ENCODE results near the gene WDR70. TPM values are rescaled to one million over a fixed set of nuclear protein-coding genes. Genes with fewer than 3 reads are reported as not detected.

The WDR70 gene
- total and polyA plus RNA-seq, 2 donors (not counting 1 experiment from before 2014, with no cell fraction given) = 31.4 to 34.0 TPM

- no peak overlapping the region for H3K4me3 ChIP-seq (replicated peaks in 1 of 4; ENCODE audit: control extremely low read depth in 1 of 4, insufficient read depth in 1 of 4, low read depth in 3 of 4, low read length in 4 of 4)
- no peaks in the 10 kb centered on the region for H3K9me3 ChIP-seq (ENCODE audit: control insufficient read depth, insufficient read depth, low read depth, low read length)
- H3K79me2 ChIP-seq (ENCODE audit: control insufficient read depth, insufficient read depth, low read length) = no peaks in the 10 kb centered on the region
- H3K9ac ChIP-seq (ENCODE audit: insufficient read depth, low read length) = no peak overlapping the region
- no peak overlapping the region for H3K27ac ChIP-seq (ENCODE audit: insufficient read depth, low read length)
- H3K27me3 ChIP-seq (ENCODE audit: control insufficient read depth, insufficient read depth, low read length) = no peaks in the 10 kb centered on the region
- H3K36me3 ChIP-seq (ENCODE audit: control insufficient read depth, insufficient read depth, low read length) = no peaks in the 10 kb centered on the region
- no peaks in the 10 kb centered on the region for H3K4me1 ChIP-seq (ENCODE audit: control insufficient read depth, extremely low read depth, insufficient read depth, low read length)
- no peak overlapping the region for H2AFZ ChIP-seq (ENCODE audit: low read length)
- no peak overlapping the region for H3K4me2 ChIP-seq (ENCODE audit: extremely low read depth, insufficient read depth, low read length)
- H4K20me1 ChIP-seq (ENCODE audit: control insufficient read depth, extremely low read depth, insufficient read depth, low read length) = no peaks in the 10 kb centered on the region
- TF ChIP-seq EZH2 (IDR thresholded peaks at IDR 0.05; ENCODE audit: low read length, missing control alignments) (no peak), CTCF (conservative IDR thresholded peaks at IDR 0.05 in 1 of 2, IDR thresholded peaks at IDR 0.05 in 1 of 2; ENCODE audit: low read depth in 1 of 2, low read length in 2 of 2) (no peak)
- DNase-seq (ENCODE audit: low read depth in 2 of 2) = no peak
Observed at GRCh38 chr5:37799865-37800421, 420.8 kb downstream of the WDR70 start.

- DNase-seq (ENCODE audit: low read depth in 2 of 2) = no peak
- Histone ChIP-seq H3K4me1 (ENCODE audit: control insufficient read depth, extremely low read depth, insufficient read depth, low read length) (no peaks in the 10 kb centered on the region), H3K9ac (ENCODE audit: insufficient read depth, low read length) (no peak overlapping the region), H3K79me2 (ENCODE audit: control insufficient read depth, insufficient read depth, low read length) (no peaks in the 10 kb centered on the region), H2AFZ (ENCODE audit: low read length) (no peak overlapping the region), H3K27ac (ENCODE audit: insufficient read depth, low read length) (no peak overlapping the region), H3K27me3 (ENCODE audit: control insufficient read depth, insufficient read depth, low read length) (no peaks in the 10 kb centered on the region), H3K4me3 (replicated peaks in 1 of 4; ENCODE audit: control extremely low read depth in 1 of 4, insufficient read depth in 1 of 4, low read depth in 3 of 4, low read length in 4 of 4) (no peak overlapping the region), H3K9me3 (ENCODE audit: control insufficient read depth, insufficient read depth, low read depth, low read length) (no peaks in the 10 kb centered on the region), H4K20me1 (ENCODE audit: control insufficient read depth, extremely low read depth, insufficient read depth, low read length) (no peaks in the 10 kb centered on the region), H3K4me2 (ENCODE audit: extremely low read depth, insufficient read depth, low read length) (no peak overlapping the region), H3K36me3 (ENCODE audit: control insufficient read depth, insufficient read depth, low read length) (no peaks in the 10 kb centered on the region)
- TF ChIP-seq EZH2 (IDR thresholded peaks at IDR 0.05; ENCODE audit: low read length, missing control alignments) = no peak
- TF ChIP-seq CTCF (conservative IDR thresholded peaks at IDR 0.05 in 1 of 2, IDR thresholded peaks at IDR 0.05 in 1 of 2; ENCODE audit: low read depth in 1 of 2, low read length in 2 of 2) = no peak
Observed at GRCh38 chr5:37801521-37801920, 422.4 kb downstream of the WDR70 start.

Other genes with a start within 250 kb of the WDR70 start
- gene CPLANE1, start 129.9 kb upstream of the WDR70 start, total RNA-seq = 17.7 and 20.0 TPM in 2 replicates
- 10.0 and 15.3 TPM in 2 replicates for gene CPLANE1, start 129.9 kb upstream of the WDR70 start, polyA plus RNA-seq
- 21.8 and 26.3 TPM in 2 replicates for gene NUP155, start 8.2 kb upstream of the WDR70 start, total RNA-seq
- gene NUP155, start 8.2 kb upstream of the WDR70 start, polyA plus RNA-seq = 16.6 and 23.2 TPM in 2 replicates

Measured in fibroblast of lung (primary cell).